Measurements from ENCODE around the gene METTL24. TPM values are rescaled to one million over a fixed set of nuclear protein-coding genes. Genes with fewer than 3 reads are reported as not detected.

The METTL24 gene
- polyA plus RNA-seq, 1 donor: 0.23 TPM

Other genes starting within 250 kb of the METTL24 start
- 7.7 TPM for gene WASF1, start 178.7 kb downstream of the METTL24 start, polyA plus RNA-seq (ENCODE audit: insufficient read length)
- gene CDC40, start 177.9 kb downstream of the METTL24 start, polyA plus RNA-seq (ENCODE audit: insufficient read length): 14.2 TPM
- 0.89 TPM for gene DDO, start 57.2 kb upstream of the METTL24 start, polyA plus RNA-seq (ENCODE audit: insufficient read length)
- 0.45 TPM for gene SLC22A16, start 118.3 kb upstream of the METTL24 start, polyA plus RNA-seq (ENCODE audit: insufficient read length)